8988T (cell line): Measurements from ENCODE around the gene UBE2D2.

Experiments
- DNase-seq: peaks from one replicate; pipeline ENCODE4 v3.0.0; 2011

UBE2D2 gene

DNA sequence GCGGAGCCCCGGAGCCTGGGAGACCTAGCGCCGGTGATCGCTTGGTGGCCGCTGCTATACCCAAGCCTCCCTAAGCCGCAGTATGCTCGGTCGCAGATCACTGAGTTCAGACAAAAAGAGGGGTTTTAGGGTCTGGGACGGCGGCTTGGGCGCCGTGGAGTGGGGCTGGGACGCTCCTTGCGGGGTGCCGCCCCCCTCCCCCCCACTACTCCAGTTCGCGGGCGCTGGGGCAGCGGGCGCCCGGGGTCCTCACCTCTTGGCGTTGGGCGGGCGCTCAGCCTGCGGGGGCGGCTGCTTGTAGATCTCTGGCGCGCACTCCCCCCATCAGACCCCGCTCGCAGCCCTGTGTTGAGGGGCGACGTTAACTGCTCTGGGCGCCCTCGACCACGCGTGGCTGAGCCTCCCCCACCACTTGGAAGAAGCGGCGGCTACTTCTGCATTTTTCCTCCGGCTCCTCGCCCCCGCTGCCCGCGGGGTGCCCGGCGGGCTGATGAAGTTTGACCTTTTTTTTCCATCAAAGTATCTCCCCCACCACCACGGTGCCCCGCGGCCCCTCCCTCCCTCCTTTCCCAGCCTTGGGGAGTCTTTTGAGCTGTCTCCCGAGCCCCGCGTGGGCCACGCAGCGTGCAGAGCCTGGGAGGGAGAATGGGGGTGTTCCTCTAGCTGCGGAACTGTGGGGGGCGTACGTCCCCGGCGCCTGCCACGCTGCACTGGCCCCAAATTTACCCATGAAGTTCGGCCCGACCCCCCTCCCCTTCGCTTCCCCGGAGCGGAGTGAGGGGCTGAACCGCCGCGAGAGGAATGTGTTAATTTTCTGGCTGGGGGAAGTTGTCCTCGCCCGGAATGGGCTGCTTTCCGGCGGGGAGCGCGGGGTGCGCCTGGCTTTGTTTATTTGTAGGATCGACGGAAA is 88.2 kb downstream of the UBE2D2 start:
- no peak for DNase-seq

GRCh38 chr5:139650031-139650688 is 89.0 kb downstream of the UBE2D2 start:
- DNase-seq, result peak; percentile 81

- no peak for DNase-seq
Measured at GRCh38 chr5:139650689-139651042, 89.5 kb downstream of the UBE2D2 start.

DNA sequence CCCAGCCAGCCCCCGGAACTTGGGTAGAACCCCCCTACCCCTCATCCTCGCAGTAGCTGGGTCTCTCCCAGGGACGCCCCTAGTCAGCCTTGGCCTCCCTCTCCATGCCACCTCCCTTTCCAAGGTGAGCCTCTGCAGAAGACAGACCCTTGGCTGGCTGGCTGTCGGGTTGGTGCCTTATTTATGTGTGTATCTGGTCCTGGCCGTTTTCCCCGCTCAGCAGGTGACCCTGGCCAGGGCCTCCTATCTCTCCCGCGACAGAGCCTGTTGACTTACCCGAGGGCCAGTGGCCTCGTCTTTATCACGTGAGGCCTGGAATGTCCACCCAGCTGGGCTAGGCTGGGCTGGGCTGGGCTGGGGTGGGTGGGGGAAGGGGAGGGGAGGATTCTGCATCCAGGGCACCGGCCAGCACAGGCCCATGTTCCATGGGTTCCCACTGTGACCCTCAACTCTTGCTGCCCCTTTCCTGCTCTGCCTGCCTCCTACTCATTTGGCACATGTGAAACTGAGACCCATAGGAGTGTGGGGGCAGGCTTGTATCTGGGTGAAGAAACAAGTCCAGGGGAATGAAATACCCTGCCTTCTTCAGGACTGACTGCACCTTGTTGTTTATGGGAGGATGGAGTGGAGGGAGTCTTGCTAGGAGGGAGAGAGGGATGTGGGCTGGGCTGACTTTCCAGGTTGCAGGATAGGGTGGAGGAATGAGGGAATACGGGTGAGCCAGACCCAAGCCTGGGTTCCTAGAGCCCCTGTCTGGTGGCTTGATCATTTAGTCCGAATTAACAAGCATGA is 90.1 kb downstream of the UBE2D2 start:
- no peak for DNase-seq

GRCh38 chr5:139651853-139652787 is 91.0 kb downstream of the UBE2D2 start:
- DNase-seq, result peak; percentile 81

DNA sequence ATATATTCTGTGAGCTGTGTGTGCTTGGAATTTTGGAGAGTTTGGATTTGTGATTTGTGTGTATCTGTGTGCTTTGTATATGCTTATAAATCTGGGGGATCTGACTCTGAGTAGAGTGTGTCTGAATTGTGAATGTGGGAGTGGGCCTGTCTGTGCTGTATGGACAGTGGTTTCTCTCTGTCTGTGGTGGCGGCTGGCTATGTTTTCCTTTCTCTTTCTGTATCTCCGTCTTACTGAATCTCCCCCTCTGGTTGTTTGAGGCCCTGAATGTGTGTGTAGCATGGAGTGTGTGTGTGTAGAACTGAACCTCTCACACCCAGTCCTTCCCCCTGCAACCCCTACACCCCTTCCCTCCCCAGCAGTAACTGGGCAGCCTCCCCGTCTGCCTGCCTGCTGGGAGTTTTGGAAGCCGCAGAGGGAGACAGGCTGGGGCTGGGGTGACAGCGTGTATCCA is 91.7 kb downstream of the UBE2D2 start:
- DNase-seq, result no peak

DNA sequence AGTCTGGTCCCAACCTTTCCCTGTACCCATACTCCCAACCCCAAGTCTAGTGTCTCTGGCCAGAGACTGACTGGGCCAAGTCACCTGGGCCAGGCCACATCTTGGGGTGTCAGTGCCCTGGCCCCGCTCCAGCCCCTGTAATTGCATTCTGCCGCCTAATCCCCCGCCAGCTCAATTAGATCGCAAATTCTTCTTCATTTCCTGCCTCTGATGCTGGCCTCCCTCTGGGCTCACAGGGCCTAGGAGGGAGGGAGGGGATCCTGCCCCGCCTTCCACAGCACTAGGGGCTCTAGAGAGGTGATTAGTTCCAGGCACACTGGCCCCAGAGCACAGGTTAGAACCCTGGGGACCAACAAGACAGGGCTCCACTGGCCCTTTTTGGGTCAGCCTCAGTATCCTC is 92.5 kb downstream of the UBE2D2 start:
- no peak for DNase-seq

DNA sequence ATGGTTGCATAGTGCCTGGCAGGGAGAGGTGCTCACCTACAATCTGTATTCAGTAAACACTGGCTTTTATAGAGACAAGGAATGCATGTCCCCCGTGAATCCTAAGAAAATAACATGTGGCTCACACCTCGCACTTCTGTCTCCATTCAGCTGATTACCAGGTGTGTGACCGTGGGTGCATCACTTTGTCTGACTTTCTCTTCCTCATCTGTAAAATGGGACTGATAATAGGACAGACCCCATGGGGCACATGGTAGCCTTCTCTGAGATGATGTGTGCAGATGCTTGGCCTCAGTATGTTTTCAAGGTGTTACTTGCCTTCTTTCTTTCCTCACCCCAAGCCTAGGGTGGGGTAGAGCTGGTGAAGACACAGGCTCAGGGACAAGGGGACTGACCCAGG is 93.3 kb downstream of the UBE2D2 start:
- DNase-seq, result no peak

- DNase-seq, result no peak
Measured at GRCh38 chr5:139654871-139655491, 93.8 kb downstream of the UBE2D2 start.

DNA sequence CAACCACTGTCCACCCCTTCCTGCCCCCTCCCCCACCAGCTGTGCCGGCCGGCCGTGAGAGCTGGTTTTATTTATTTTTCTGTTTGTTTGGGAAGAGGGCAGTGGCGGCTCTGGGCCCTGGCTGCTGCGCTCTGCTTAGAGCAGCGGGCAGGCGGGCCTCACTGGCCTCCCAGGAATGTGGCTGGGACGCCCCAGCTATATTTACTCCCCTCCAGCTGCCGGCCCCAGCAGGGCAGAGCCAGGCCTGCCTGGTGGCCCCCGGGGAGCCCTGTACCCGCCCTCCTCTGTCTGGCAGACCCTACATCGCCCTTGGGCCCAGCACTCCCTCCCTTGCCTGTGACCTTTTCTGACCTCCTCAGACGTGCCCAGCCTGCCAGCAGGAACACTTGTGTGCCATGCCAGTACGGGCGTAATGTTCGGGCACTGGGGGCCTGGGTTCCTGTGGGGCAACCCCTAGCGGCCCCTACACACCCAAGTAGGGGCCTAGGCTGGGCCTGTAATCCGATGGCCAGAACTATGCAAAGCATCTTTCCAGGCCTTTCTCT is 94.7 kb downstream of the UBE2D2 start:
- DNase-seq, result no peak

DNA sequence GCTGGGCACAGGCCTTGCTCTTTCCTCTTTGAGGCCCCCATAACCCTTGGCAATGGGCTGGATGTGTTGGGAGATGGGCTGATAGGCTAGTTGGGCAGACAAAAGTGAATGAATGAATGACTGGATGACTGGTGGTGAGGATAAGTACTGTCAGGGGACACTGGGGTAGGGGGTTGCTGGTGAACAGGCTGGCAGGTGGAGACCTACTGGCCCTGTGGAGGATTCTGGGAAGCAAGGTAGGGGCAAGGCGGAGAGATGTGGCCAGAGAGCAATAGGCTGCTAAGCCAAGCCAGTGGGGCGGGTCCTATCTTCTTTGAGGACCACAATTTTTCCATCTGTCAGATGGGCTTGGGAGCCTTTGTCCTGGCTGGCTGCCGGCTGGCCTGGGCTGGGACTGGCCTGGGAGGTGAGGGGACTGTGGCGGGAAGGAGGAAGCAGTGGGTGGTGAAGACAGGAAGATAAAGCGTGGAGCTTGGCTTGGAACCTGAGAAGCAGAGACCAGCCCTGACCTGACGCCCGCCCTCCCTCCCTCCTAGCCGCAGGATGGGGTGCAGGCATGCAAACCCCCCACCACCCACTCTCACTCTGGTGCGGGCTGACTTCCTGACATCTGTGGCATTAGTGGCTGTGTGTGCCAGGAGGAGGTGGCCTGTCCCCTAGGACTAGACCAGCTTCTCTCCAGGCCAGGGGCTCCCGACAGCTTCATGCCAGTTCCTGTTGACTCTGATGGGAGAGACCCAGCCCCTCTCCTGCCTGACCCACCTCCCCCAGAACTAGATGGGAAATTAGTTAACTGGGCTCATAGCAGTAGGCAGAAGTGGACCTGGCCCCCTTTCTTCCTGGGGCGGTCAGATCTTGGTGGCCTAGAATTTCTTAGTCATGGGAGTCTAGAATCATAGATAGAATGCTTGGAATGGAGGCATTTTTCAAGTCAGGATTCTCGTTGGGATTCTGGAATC is 96.5 kb downstream of the UBE2D2 start:
- DNase-seq, result no peak

DNA sequence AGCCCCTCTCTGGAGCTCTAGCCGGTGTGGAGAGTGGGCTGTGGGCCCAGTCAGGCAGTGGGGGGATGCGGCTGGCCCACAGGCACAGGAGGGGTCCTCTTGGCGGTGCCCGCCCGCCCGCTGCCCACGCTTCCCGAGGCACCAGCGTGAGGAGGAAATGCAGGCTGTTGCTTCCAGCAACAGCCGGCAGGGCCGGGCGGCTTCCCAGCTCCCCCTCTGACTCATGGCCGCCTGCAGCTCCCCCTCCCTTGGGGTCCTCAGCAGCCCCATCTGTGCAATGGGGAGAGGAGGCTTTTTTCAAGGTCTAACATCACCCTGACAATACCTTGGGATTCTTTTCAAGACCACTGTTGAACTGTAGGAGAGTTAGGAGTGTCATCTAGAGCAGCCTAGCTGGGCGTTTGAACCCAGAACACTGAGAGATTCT is 97.4 kb downstream of the UBE2D2 start:
- DNase-seq, result no peak

DNA sequence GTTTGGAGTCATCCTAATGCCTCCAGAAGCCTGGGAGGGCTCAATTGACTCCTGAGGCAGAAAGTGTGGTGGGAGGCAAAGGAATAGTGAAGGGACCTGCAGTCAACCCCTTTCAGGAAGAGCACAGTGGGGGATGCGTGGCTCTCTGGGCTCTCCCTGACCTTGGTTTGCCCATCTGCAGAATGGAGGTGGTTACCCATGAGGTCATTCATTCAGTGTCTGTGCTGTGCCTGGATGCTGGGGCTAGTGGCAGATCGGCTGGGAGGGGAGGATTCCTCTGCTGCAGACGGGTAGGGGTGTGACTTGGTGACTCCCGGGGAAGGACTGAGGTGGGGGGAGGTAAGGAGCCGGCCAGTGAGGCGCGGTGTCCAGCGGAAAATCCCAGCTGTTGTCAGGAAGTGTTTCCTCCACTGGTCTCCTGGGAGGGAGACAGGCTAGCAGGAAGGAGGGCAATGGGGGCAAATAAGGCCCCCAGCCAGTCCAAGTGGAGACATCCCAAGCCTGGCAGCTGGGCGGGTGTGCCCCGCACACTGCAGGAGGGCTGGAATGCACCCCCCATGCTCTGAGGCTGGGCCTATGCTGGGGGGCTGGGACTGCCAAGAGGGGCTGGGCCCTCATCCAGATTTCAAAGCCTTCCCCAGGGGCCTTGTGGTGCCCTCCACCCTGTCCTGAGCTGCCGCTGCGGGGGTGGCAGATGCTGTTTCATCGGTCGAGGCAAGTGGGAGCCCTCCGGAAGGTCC is 98.0 kb downstream of the UBE2D2 start:
- DNase-seq, result peak; percentile 72

- DNase-seq, result no peak
Measured at GRCh38 chr5:139659695-139660101, 98.6 kb downstream of the UBE2D2 start.

GRCh38 chr5:139660105-139660922 is 99.2 kb downstream of the UBE2D2 start:
- DNase-seq, result peak; percentile 77

DNA sequence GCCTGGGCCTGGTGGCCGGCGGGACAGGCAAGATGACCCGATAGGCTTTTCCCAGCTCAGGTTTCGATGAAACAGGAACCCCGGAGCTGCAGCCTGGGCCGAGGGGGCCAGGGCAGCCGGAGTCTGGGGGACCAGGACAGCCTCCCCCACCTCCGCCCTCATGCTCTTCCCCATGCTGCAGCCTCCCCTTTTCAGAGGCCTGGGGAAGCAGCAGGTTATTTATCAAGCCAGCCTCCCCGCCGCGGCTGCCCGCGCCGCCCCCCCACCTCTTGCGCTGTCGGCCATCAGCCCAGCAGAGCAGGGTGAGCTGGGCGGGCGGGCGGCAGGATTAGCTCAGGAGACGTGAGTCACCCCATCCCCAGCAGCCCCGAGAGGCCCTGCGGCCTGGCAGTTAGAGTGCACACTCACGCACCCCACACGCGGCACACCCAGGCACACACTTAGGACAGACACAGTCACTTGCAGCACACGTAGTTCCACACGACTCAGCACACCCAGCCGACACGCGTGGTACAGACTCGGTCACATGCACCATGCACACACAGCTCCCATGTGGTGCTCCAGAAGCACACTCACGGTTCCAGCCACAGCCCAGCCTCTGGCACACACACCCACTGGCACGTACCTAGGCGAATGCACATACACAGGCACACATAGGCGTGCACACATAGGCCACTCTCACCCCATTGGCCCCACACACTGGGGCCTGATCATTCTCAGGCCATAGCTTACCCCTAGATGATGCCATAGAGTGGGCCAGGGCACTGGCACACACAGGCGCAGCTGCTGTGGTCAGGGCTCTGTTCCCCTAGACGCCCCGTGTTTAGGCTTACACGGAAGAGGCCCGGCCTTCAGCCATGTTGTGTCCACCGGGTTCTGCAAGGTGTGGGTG is 100.0 kb downstream of the UBE2D2 start:
- peak; percentile 83 for DNase-seq

DNA sequence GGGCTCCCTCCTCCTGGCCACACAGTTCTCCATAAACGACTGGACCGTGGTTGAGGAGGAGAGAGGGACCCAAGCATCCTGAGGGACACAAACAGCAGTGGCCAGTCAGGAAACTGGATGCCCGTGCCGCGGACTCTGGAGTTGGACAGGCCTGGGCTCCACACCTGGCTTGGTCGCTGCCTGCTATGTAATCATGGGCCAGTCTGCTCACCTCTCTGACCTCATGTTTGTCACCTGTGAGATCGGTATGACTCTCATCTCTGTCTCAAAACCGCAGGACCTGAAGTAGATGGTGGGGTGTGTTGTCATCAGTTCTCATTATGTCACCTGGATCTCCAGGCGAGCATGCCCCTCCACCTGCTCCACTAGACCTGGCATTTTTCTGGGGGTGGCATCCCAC is 101.5 kb downstream of the UBE2D2 start:
- no peak for DNase-seq
